SK-N-SH treated with all-trans-retinoic acid at 6 μM for 48 hours (cell line): ENCODE data around the gene SMIM24.

ENCODE experiments used
- CSDC2 ChIP-seq: fragments of 250-450 bp; sonication (Bioruptor Pico); IDR thresholded peaks from 2 replicates; pipeline ENCODE4 v1.5.0; 2020; ENCODE audit warnings: mild to moderate bottlenecking, moderate library complexity
- RARB ChIP-seq: fragments of 250-450 bp; sonication (Bioruptor Pico); IDR thresholded peaks from 2 replicates; pipeline ENCODE4 v1.8.0; 2021; ENCODE audit warnings: mild to moderate bottlenecking, moderate library complexity
- SNAI2 ChIP-seq: fragments of 250-450 bp; sonication (Bioruptor Pico); IDR thresholded peaks from 2 replicates; pipeline ENCODE4 v1.5.0; 2020; ENCODE audit warnings: mild to moderate bottlenecking, moderate library complexity
- TCF4 ChIP-seq: fragments of 250-450 bp; sonication (Bioruptor Pico); IDR thresholded peaks from 2 replicates; pipeline ENCODE4 v1.8.0; 2021; ENCODE audit warnings: mild to moderate bottlenecking, moderate library complexity, borderline replicate concordance
- TOX ChIP-seq: fragments of 250-450 bp; sonication (Bioruptor Pico); IDR thresholded peaks from 2 replicates; pipeline ENCODE4 v1.8.0; 2021; ENCODE audit warnings: mild to moderate bottlenecking, moderate library complexity, borderline replicate concordance
- ZFP3 ChIP-seq: fragments of 250-450 bp; sonication (Bioruptor Pico); IDR thresholded peaks from 2 replicates; pipeline ENCODE4 v1.5.0; 2020; ENCODE audit warnings: mild to moderate bottlenecking, moderate library complexity
- ZNF565 ChIP-seq: fragments of 450-650 bp; formaldehyde crosslinking; conservative IDR thresholded peaks from 2 replicates; pipeline ENCODE4 v1.5.0; 2020; ENCODE audit warnings: low read depth, mild to moderate bottlenecking, moderate library complexity
- TF ChIP-seq, protein P1 (sequence below): fragments of 250-450 bp; sonication (Bioruptor Pico); IDR thresholded peaks from 2 replicates; pipeline ENCODE4 v1.5.1; 2021; ENCODE audit warnings: mild to moderate bottlenecking, moderate library complexity
- TF ChIP-seq, protein P2 (sequence below): fragments of 250-450 bp; sonication (Bioruptor Pico); IDR thresholded peaks from 2 replicates; pipeline ENCODE4 v1.8.0; 2020; ENCODE audit warnings: mild to moderate bottlenecking, moderate library complexity, borderline replicate concordance

DNA sequence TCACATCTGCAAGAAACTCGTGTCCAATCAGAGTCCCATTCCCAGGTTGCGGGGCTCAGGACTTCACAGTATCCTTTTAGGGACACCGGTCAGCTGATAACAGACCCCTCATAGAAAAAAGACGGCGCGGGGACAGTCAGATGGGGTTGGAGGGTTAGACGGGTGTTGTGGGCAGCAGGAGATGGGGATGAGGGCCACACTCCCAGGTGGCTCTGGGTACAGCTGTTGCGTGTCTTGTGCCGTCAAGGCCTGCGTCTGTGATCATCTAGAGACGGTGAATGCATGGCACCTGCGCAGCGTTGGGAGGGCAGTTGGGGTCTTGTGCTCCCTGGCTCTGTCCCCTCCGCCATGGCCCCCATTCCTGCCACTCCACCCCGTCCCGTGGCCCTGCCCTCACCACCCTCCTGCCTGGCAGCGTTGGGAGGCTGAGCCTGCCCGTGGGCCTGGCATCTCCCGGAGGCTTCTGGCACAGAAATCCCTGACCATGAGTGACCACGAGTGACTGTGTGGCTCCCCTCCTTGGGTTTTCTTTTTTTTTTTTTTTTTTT lies 44.7 kb upstream of the SMIM24 start:
- TF ChIP-seq SNAI2 (CRISPR knock-in tag) (no peak), TCF4 (CRISPR knock-in tag) (no peak), CSDC2 (CRISPR knock-in tag) (no peak), ZFP3 (CRISPR knock-in tag) (no peak), ZNF565 (CRISPR knock-in tag) (no peak), TOX (CRISPR knock-in tag) (no peak), RARB (CRISPR knock-in tag) (no peak)
- TF ChIP-seq, protein P1, sequence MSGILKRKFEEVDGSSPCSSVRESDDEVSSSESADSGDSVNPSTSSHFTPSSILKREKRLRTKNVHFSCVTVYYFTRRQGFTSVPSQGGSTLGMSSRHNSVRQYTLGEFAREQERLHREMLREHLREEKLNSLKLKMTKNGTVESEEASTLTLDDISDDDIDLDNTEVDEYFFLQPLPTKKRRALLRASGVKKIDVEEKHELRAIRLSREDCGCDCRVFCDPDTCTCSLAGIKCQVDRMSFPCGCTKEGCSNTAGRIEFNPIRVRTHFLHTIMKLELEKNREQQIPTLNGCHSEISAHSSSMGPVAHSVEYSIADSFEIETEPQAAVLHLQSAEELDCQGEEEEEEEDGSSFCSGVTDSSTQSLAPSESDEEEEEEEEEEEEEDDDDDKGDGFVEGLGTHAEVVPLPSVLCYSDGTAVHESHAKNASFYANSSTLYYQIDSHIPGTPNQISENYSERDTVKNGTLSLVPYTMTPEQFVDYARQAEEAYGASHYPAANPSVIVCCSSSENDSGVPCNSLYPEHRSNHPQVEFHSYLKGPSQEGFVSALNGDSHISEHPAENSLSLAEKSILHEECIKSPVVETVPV (CRISPR knock-in tag): no peak
- TF ChIP-seq, protein P2, sequence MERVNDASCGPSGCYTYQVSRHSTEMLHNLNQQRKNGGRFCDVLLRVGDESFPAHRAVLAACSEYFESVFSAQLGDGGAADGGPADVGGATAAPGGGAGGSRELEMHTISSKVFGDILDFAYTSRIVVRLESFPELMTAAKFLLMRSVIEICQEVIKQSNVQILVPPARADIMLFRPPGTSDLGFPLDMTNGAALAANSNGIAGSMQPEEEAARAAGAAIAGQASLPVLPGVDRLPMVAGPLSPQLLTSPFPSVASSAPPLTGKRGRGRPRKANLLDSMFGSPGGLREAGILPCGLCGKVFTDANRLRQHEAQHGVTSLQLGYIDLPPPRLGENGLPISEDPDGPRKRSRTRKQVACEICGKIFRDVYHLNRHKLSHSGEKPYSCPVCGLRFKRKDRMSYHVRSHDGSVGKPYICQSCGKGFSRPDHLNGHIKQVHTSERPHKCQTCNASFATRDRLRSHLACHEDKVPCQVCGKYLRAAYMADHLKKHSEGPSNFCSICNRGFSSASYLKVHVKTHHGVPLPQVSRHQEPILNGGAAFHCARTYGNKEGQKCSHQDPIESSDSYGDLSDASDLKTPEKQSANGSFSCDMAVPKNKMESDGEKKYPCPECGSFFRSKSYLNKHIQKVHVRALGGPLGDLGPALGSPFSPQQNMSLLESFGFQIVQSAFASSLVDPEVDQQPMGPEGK: no peak
